H1 (cell line): ENCODE results near the gene CDC42SE2. TPM values are rescaled to one million over a fixed set of nuclear protein-coding genes. Genes with fewer than 3 reads are reported as not detected.

Experiments used
- CTCF ChIA-PET: fragments of 300-600 bp; sonication (Branson Sonifier 250); formaldehyde crosslinking; loops from one replicate; lab custom pipeline; 2021; ENCODE audit not compliant: partially characterized antibody; lab: Charles Lee
- POLR2A ChIA-PET: fragments of 300-600 bp; sonication (Branson Sonifier 250); formaldehyde crosslinking; loops from one replicate; lab custom pipeline; 2021; ENCODE audit warnings: inconsistent platforms; ENCODE audit not compliant: partially characterized antibody; lab: Charles Lee
- DNase-seq, 2 experiments: peaks; one replicate each; pipeline versions ENCODE4 v3.0.0 to v3.0.0-alpha.2; 2010 to 2022; ENCODE audit warnings: low spot score in 2 of 2, low read depth in 1 of 2, mixed read lengths in 1 of 2
- FAIRE-seq: peaks from 2 replicates; lab custom pipeline; 2011; peaks lifted over from hg19 to GRCh38; lab: Jason Lieb, UNC
- H2AFZ ChIP-seq: 2 replicates; pipeline ENCODE4 v1.8.1; 2012; ENCODE audit warnings: low read length, inconsistent platforms
- H2AK5ac ChIP-seq: 2 replicates; pipeline ENCODE4 v1.6.1; 2013; ENCODE audit warnings: low read depth, low read length
- H2BK120ac ChIP-seq: replicated peaks from 2 replicates; pipeline ENCODE3; 2013; ENCODE audit warnings: low read depth, low read length, inconsistent platforms
- H2BK12ac ChIP-seq: 2 replicates; pipeline ENCODE4 v1.6.1; 2013; ENCODE audit warnings: low read depth, low read length
- H2BK15ac ChIP-seq: 2 replicates; pipeline ENCODE4 v1.6.1; 2013; ENCODE audit warnings: low read length
- H2BK20ac ChIP-seq: 2 replicates; pipeline ENCODE4 v1.6.1; 2013; ENCODE audit warnings: low read length
- H2BK5ac ChIP-seq: 2 replicates; pipeline ENCODE4 v1.6.1; 2013; ENCODE audit warnings: low read depth, low read length
- H3K14ac ChIP-seq: 2 replicates; pipeline ENCODE4 v1.6.1; 2013; ENCODE audit warnings: inconsistent platforms; ENCODE audit not compliant: insufficient read length
- H3K18ac ChIP-seq: 2 replicates; pipeline ENCODE4 v1.6.1; 2013; ENCODE audit warnings: low read length; ENCODE audit errors: extremely low read depth
- H3K23ac ChIP-seq: 2 replicates; pipeline ENCODE4 v1.6.1; 2013; ENCODE audit warnings: inconsistent platforms; ENCODE audit not compliant: insufficient read length
- H3K23me2 ChIP-seq: 2 replicates; pipeline ENCODE4 v1.6.1; 2013; ENCODE audit warnings: low read depth, low read length
- H3K27ac ChIP-seq: 2 replicates; pipeline ENCODE4 v1.6.1; 2011; ENCODE audit warnings: low read depth, low read length, inconsistent platforms
- H3K27me3 ChIP-seq, 4 experiments: replicated peaks in 1 of 4; 1 replicate in 1 of 4; 2 replicates in 3 of 4; pipeline versions ENCODE4 v1.6.1 to v1.8.1; 2011 to 2013; ENCODE audit warnings: low read length in 3 of 4, mild to moderate bottlenecking in 3 of 4, inconsistent platforms in 2 of 4, mixed read lengths in 2 of 4, moderate library complexity in 1 of 4; ENCODE audit not compliant: control insufficient read depth in 3 of 4, insufficient read depth in 3 of 4; ENCODE audit errors: extremely low read depth in 1 of 4
- H3K36me3 ChIP-seq, 4 experiments: 2 replicates each; pipeline versions ENCODE4 v1.6.1 to v1.8.1; 2011 to 2013; ENCODE audit warnings: mild to moderate bottlenecking in 4 of 4, low read length in 3 of 4, moderate library complexity in 2 of 4, control low read depth in 1 of 4, inconsistent platforms in 1 of 4; ENCODE audit not compliant: insufficient read depth in 4 of 4, control insufficient read depth in 2 of 4
- H3K4ac ChIP-seq: replicated peaks from 2 replicates; pipeline ENCODE3; 2013; ENCODE audit warnings: low read length, low read depth, mixed read lengths, inconsistent platforms; ENCODE audit not compliant: insufficient read length
- H3K4me1 ChIP-seq, 4 experiments: replicated peaks in 1 of 4; 1 replicate in 1 of 4; 2 replicates in 3 of 4; pipeline versions ENCODE4 v1.6.1 to v1.8.1; 2011 to 2013; ENCODE audit warnings: low read length in 3 of 4, inconsistent platforms in 2 of 4, mixed read lengths in 1 of 4; ENCODE audit not compliant: insufficient read depth in 4 of 4, control insufficient read depth in 3 of 4
- H3K4me2 ChIP-seq, 2 experiments: 2 replicates each; pipeline versions ENCODE4 v1.6.1 to v1.8.1; 2011 to 2013; ENCODE audit warnings: low read depth in 2 of 2, low read length in 2 of 2, control low read depth in 1 of 2, inconsistent platforms in 1 of 2, mild to moderate bottlenecking in 1 of 2; ENCODE audit not compliant: insufficient read depth in 1 of 2
- H3K4me3 ChIP-seq, 4 experiments: fragments of 200-600, 300-600 bp in 1 of 4; sonication (generic), shearing (Covaris generic), sonication (Bioruptor Twin) in 1 of 4; 2 replicates each; pipeline versions ENCODE4 v1.5.1 to v1.8.1; 2011 to 2016; ENCODE audit warnings: low read length in 4 of 4, low read depth in 3 of 4, control low read depth in 2 of 4, inconsistent platforms in 2 of 4, mild to moderate bottlenecking in 2 of 4, mixed read lengths in 1 of 4, moderate library complexity in 1 of 4; ENCODE audit not compliant: insufficient read depth in 2 of 4; ENCODE audit errors: extremely low read depth in 1 of 4
- H3K56ac ChIP-seq: replicated peaks from 2 replicates; pipeline ENCODE3; 2013; ENCODE audit warnings: low read depth, mild to moderate bottlenecking, mixed read lengths, low read length, inconsistent platforms; ENCODE audit not compliant: insufficient read length
- H3K79me1 ChIP-seq: 2 replicates; pipeline ENCODE4 v1.6.1; 2013; ENCODE audit warnings: low read depth, low read length, control low read depth
- H3K79me2 ChIP-seq, 2 experiments: 2 replicates each; pipeline versions ENCODE4 v1.6.1 to v1.8.1; 2012 to 2013; ENCODE audit warnings: low read length in 2 of 2, mild to moderate bottlenecking in 2 of 2, inconsistent platforms in 1 of 2; ENCODE audit not compliant: insufficient read depth in 2 of 2, control insufficient read depth in 1 of 2
- H3K9ac ChIP-seq, 4 experiments: replicated peaks in 1 of 4; 1 replicate in 1 of 4; 2 replicates in 3 of 4; pipeline versions ENCODE4 v1.6.1 to v1.8.1; 2011 to 2013; ENCODE audit warnings: low read depth in 3 of 4, low read length in 3 of 4, control low read depth in 2 of 4, mild to moderate bottlenecking in 2 of 4, moderate library complexity in 2 of 4, inconsistent platforms in 1 of 4; ENCODE audit errors: extremely low read depth in 1 of 4
- H3K9me3 ChIP-seq, 2 experiments: 2 replicates each; pipeline versions ENCODE4 v1.6.1 to v1.8.1; 2012 to 2013; ENCODE audit warnings: mild to moderate bottlenecking in 2 of 2, moderate library complexity in 2 of 2, control low read depth in 1 of 2, inconsistent platforms in 1 of 2, low read depth in 1 of 2, low read length in 1 of 2, mixed read lengths in 1 of 2; ENCODE audit not compliant: insufficient read depth in 2 of 2
- H4K20me1 ChIP-seq, 2 experiments: replicated peaks in 1 of 2; 2 replicates each; pipeline versions ENCODE3 to v1.8.1; 2011 to 2013; ENCODE audit warnings: inconsistent platforms in 2 of 2, low read length in 2 of 2, mild to moderate bottlenecking in 1 of 2; ENCODE audit not compliant: insufficient read depth in 2 of 2, control insufficient read depth in 1 of 2
- H4K5ac ChIP-seq: 2 replicates; pipeline ENCODE4 v1.6.1; 2013; ENCODE audit warnings: low read length, low read depth, mixed read lengths, inconsistent platforms; ENCODE audit not compliant: insufficient read length
- H4K8ac ChIP-seq: 2 replicates; pipeline ENCODE4 v1.8.0; 2013; ENCODE audit warnings: mild to moderate bottlenecking, moderate library complexity, low read length, inconsistent platforms; ENCODE audit not compliant: insufficient read depth; ENCODE audit errors: extremely low read depth
- H4K91ac ChIP-seq: replicated peaks from 2 replicates; pipeline ENCODE3; 2013; ENCODE audit warnings: low read length, mixed read lengths, inconsistent platforms; ENCODE audit not compliant: insufficient read length
- CTBP2 ChIP-seq: IDR thresholded peaks from 2 replicates; pipeline ENCODE4 v1.7.0; 2011; ENCODE audit warnings: borderline replicate concordance, mild to moderate bottlenecking, moderate library complexity, mixed read lengths, low read length; ENCODE audit not compliant: insufficient read depth, insufficient read length
- GABPA ChIP-seq: IDR thresholded peaks from 2 replicates; pipeline ENCODE4 v1.6.1; 2011; ENCODE audit warnings: mild to moderate bottlenecking, low read length, moderate library complexity, borderline replicate concordance; ENCODE audit not compliant: insufficient read depth
- WGBS, 2 experiments: shearing (Covaris generic) in 1 of 2; methylation state at CpG; one replicate each; pipeline versions ENCODE4 v1.1.6 to v1.1.7; 2013 to 2015; ENCODE audit warnings: low lambda C conversion rate in 2 of 2, mixed read lengths in 2 of 2, inconsistent platforms in 1 of 2, low coverage in 1 of 2, missing lambda C conversion rate in 1 of 2; ENCODE audit not compliant: insufficient replicate concordance in 2 of 2, insufficient coverage in 1 of 2, insufficient read length in 1 of 2; ENCODE audit errors: extremely low coverage in 1 of 2, missing lambda C conversion rate in 1 of 2; 5-methylcytosine and 5-hydroxymethylcytosine counted together
- polyA plus RNA-seq, 7 experiments: library from polyadenylated mRNA; depleted of rRNA in 3 of 7; stranded (reverse) in 5 of 7; unstranded in 2 of 7; fragments of >200 nt in 5 of 7; fragments of 200-250 nt in 2 of 7; gene quantifications; 1 replicate in 5 of 7; 2 replicates in 1 of 7; 4 replicates in 1 of 7; pipeline versions ENCODE4 v1.2.1 to v1.2.3, GENCODE V29; 2011 to 2013; ENCODE audit warnings: missing spikeins in 2 of 7, mixed read lengths in 2 of 7
- total RNA-seq: library from RNA; stranded (reverse); fragmentation: NEBNext Ultra II Directional; extraction: Animal tissue kit (Norgen Biotek cat#: 25700); gene quantifications from 2 replicates; pipeline ENCODE4 v1.2.1, GENCODE V29; 2021

CDC42SE2 gene
- total and polyA plus RNA-seq, 2 of the 8 experiments (the other 6 are each of a cell fraction or from before 2014, with no cell fraction given): 16.7 to 30.8 TPM

GRCh38 chr5:131392466-131393095, 128.7 kb downstream of the CDC42SE2 start:
- no peak overlapping the region for H4K5ac ChIP-seq
- no peak overlapping the region for H3K56ac ChIP-seq
- no peaks in the 10 kb centered on the region for H3K23me2 ChIP-seq
- no peak overlapping the region for H3K4me3 ChIP-seq
- H3K79me2 ChIP-seq: no peaks in the 10 kb centered on the region
- H4K91ac ChIP-seq: no peak overlapping the region
- no peaks in the 10 kb centered on the region for H3K9me3 ChIP-seq
- POLR2A ChIA-PET: no interaction called here
- no peaks in the 10 kb centered on the region for H3K4me1 ChIP-seq
- no peak overlapping the region for H2BK15ac ChIP-seq
- no peak overlapping the region for H2AFZ ChIP-seq
- H3K36me3 ChIP-seq: peaks cover 2 to 15% (median 10%) of the 10 kb centered on the region in 4 experiments; a peak in 5 of 8 replicates
- DNase-seq (no peak), FAIRE-seq (no peak)
- H2BK20ac ChIP-seq: no peak overlapping the region
- no peak overlapping the region for H3K4me2 ChIP-seq
- H3K9ac ChIP-seq: no peak overlapping the region
- H3K79me1 ChIP-seq: no peaks in the 10 kb centered on the region
- H2BK5ac ChIP-seq: no peak overlapping the region
- no peak overlapping the region for H2BK120ac ChIP-seq
- TF ChIP-seq GABPA: no peak
- no peak for TF ChIP-seq CTBP2
- WGBS, 2 experiments: 89% methylated on average over 5 of the region's 5 CpGs; no CpG with 5 or more reads in 1 of the 2 experiments
- no peak overlapping the region for H2BK12ac ChIP-seq
- no peaks in the 10 kb centered on the region for H4K20me1 ChIP-seq
- H4K8ac ChIP-seq: no peak overlapping the region
- H3K23ac ChIP-seq: no peak overlapping the region
- no peaks in the 10 kb centered on the region for H3K27me3 ChIP-seq
- no peak overlapping the region for H2AK5ac ChIP-seq
- no peak overlapping the region for H3K4ac ChIP-seq
- no peak overlapping the region for H3K18ac ChIP-seq
- CTCF ChIA-PET: interaction anchor here (1.3 kb wide), 1 partner anchor 11 kb away, joined by 5 read pairs; no protein-coding TSS in a partner anchor
- H3K14ac ChIP-seq: no peak overlapping the region
- no peak overlapping the region for H3K27ac ChIP-seq
